22Rv1 (cell line): Measurements from ENCODE around the gene C2orf76.

ENCODE experiments used
- H3K27ac ChIP-seq: fragments of 450-650 bp; 2 replicates; pipeline ENCODE4 v1.5.1; 2017
- ZFX ChIP-seq: fragments of 450-650 bp; IDR thresholded peaks from 2 replicates; pipeline ENCODE4 v1.6.1; 2017; ENCODE audit warnings: antibody characterized with exemption, borderline replicate concordance
- TF ChIP-seq, protein P1 (sequence below): fragments of 450-650 bp; IDR thresholded peaks from 2 replicates; pipeline ENCODE4 v1.5.1; 2017; ENCODE audit warnings: mild to moderate bottlenecking

The C2orf76 gene

DNA sequence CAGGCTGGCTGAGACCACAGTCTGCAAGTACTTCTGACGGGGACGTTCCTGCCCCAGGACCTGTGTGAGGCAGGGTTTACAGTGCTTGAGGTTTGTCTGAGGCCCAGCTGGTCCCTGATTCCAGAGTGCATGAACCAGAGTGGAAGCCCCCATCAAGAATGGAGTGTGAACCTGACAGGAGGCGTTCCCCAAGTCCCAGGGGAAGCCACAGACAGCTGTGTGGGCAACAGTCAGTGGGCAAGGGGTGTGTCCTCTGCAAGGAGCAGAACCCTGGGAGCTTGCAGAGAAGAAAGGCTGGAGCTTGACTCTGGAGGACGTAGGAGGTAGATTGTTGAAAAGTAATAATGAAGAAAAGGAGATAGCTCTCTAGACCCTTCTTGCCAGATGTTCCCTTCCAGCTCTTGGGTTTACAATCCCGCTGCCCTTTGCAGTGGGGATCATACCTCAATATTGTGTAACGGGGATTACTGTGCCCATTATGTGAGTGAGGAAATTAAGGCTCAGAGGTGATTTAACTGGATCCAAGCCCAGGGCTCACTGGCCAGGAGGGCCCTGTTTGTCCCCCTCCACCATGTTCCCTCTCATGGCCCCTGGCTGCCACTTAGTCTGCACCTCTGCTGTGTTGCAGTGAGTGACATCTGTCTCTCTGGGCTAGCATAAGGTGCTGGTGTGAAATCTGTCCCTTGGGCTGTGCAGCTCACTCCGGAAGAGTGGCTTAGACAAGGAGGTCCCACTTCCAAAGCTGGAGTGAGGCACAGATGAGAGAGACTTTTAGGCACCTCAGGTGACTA, 6.3 kb upstream of the C2orf76 start:
- TF ChIP-seq ZFX, result no peak
- TF ChIP-seq, protein P1, sequence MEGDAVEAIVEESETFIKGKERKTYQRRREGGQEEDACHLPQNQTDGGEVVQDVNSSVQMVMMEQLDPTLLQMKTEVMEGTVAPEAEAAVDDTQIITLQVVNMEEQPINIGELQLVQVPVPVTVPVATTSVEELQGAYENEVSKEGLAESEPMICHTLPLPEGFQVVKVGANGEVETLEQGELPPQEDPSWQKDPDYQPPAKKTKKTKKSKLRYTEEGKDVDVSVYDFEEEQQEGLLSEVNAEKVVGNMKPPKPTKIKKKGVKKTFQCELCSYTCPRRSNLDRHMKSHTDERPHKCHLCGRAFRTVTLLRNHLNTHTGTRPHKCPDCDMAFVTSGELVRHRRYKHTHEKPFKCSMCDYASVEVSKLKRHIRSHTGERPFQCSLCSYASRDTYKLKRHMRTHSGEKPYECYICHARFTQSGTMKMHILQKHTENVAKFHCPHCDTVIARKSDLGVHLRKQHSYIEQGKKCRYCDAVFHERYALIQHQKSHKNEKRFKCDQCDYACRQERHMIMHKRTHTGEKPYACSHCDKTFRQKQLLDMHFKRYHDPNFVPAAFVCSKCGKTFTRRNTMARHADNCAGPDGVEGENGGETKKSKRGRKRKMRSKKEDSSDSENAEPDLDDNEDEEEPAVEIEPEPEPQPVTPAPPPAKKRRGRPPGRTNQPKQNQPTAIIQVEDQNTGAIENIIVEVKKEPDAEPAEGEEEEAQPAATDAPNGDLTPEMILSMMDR, result no peak
- H3K27ac ChIP-seq, result no peak overlapping the region

DNA sequence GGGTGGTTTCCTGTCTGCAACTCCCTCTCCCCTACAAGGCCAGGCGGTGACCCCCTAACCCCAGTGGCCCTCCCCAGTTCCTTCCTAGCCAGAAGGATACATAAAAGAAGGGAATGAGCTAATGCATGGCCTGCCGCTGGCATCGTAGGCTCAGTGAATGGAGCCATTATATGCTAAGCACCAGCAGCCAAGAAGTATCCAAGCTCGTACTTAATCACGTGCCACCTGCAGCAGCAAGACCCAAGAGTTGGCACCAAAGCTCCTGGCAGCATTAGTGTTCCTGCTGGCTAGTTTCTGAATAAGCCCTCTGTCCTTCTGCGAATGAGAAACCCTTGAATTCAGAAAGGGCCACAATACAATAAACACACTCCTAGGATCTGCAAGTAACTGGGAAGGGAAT, 4.5 kb upstream of the C2orf76 start:
- H3K27ac ChIP-seq, result no peak overlapping the region
- no peak for TF ChIP-seq ZFX
- TF ChIP-seq, protein P1, result no peak

DNA sequence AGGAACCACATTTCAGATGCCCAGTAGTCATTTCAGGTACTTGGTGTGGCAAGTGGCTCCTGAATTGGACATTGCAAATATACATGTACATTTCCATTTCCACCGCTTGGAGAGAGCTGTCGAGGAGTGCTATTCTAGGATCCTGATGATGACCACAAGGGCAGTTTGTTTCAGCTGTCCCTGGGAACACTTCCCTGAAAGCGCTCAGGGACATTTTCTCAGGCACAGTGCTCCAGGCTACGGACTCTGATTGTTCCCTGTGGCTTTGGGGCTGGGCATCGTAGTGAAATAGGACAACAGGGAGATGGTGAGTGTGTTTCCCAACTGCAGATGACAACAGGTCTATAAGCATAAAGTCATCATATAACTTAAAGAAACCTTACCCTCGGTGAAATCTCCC, 3.2 kb upstream of the C2orf76 start:
- H3K27ac ChIP-seq, result no peak overlapping the region
- TF ChIP-seq, protein P1, result no peak
- TF ChIP-seq ZFX, result no peak

DNA sequence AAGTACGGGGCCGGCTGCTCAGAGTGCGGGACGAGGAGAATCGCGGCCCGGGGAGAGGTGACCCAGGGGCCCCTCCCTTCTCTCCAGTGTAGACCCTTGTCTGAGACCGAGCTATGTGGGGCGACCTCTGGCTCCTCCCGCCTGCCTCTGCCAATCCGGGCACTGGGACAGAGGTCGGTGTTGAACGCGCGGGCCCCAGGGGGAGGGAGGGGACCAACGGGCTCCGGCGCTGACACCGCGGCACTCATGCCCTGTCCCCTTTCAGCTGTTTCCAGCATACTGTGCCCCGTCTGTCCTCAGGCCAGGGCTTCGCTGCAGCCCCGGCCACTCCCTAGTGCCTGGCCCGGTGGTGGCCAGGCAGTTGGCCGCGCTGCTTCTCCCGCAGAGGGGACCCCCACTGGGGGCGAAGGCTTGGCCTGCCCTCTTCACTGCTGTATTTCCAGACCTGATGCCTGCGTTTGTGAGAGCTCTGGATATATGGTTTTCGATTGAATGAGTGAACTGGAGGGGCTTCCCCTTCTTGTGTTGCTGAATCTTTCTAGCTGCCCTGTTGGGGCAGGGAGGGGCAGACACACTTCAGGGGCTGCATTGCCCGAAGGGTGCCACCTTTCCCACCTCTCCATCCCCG, 952 bp upstream of the C2orf76 start:
- TF ChIP-seq, protein P1, result no peak
- no peak for TF ChIP-seq ZFX
- H3K27ac ChIP-seq, result peak overlapping the region; percentile 84

DNA sequence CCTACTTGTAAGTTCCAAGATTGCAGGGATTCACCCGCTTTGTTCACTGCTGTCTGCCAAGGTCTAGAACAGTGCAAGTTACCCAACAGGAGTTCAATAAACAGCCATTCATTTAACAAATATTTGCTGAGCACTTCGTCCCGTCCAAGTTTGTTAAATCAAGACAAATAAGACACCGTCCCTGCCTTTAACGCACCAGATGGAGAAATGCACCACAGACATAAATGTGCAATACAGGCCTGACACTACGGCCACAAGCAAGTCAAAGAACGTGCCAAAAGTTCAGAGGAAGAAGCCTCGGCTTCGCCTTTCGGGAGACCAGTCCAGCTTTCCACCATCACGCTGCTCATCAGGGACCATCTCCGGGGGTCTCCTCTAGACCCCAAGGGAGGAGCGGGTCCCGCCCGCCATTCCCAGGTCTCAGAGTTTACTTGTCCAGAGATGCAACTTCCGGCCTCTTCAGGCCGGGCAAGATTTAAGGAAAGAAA, 429 bp downstream of the C2orf76 start:
- peak overlapping the region; percentile 84 for H3K27ac ChIP-seq
- TF ChIP-seq, protein P1, result no peak
- TF ChIP-seq ZFX, result no peak

DNA sequence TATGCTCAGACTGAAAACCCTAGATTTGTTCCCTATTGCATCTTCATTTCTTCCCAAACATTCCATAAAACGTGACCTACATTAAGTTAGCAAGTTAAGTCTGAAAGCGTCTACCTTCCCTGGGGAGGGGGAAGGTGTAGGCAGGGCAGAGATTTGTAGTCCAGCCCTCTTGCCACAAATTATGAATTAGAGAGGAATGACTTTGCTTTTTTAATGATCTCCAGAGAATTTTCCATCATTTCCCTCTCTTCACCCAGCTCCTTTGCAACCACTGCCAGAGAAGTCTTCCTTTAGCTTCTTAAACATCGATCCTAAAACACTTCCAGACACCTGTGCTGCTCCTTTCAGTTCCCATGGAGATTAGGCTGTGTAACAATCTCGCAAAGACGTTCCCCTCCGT, 1.2 kb downstream of the C2orf76 start:
- H3K27ac ChIP-seq, result peak overlapping the region; percentile 84
- TF ChIP-seq ZFX, result no peak
- TF ChIP-seq, protein P1, result no peak

GRCh38 chr2:119364798-119365197, 1.8 kb downstream of the C2orf76 start:
- H3K27ac ChIP-seq, result no peak overlapping the region
- no peak for TF ChIP-seq ZFX
- TF ChIP-seq, protein P1, result no peak
